Choroid plexus epithelial cell (primary cell): ENCODE results near the gene TLE7.

Experiments
- DNase-seq: peaks from one replicate; pipeline ENCODE4 v3.0.0-alpha.2; 2010; ENCODE audit warnings: low read depth
- H3K4me3 ChIP-seq: 2 replicates; pipeline ENCODE4 v1.5.1; 2011; ENCODE audit warnings: low read depth, mild to moderate bottlenecking, control low read depth, low read length, moderate library complexity
- TF ChIP-seq, protein P1 (sequence below): conservative IDR thresholded peaks from 2 replicates; pipeline ENCODE4 v1.5.1; 2011; ENCODE audit warnings: low read depth, mild to moderate bottlenecking, control low read depth, inconsistent platforms, low read length, moderate library complexity

Gene TLE7

DNA sequence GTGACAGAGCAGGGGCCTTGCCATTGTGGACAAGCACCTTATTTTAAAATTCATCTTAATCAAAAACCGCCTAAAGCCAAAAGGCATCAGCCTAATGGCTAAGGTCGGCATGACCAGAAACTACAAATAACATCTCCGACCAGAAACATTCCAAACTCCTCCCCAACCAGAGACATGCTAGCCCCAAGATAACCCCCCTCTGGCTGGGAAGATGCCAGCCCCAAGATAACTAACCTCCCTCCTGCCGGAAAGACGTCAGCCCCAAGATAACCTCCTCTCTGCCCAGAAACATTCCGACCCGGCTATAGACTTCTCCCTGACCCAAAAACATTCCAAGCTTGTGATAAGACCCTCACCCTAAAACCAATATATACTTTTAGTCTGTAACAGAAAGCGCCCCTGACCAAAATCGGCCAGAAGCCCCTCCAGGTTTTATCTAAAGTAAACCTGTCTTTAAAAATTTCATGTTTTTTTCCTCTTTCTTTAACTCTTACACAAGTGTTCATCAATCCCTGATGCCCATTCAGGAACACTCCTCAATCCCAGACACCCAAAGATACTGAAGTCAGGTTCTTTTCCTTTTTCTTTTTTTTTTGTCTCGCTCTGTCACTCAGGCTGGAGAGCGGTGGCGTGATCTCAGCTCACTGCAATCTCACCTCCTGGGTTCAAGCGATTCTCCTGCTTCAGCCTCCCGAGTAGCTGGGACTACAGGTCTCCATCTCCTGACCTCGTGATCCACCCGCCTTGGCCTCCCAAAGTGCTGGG is 32.7 kb downstream of the TLE7 start:
- no peak overlapping the region for H3K4me3 ChIP-seq
- TF ChIP-seq, protein P1, sequence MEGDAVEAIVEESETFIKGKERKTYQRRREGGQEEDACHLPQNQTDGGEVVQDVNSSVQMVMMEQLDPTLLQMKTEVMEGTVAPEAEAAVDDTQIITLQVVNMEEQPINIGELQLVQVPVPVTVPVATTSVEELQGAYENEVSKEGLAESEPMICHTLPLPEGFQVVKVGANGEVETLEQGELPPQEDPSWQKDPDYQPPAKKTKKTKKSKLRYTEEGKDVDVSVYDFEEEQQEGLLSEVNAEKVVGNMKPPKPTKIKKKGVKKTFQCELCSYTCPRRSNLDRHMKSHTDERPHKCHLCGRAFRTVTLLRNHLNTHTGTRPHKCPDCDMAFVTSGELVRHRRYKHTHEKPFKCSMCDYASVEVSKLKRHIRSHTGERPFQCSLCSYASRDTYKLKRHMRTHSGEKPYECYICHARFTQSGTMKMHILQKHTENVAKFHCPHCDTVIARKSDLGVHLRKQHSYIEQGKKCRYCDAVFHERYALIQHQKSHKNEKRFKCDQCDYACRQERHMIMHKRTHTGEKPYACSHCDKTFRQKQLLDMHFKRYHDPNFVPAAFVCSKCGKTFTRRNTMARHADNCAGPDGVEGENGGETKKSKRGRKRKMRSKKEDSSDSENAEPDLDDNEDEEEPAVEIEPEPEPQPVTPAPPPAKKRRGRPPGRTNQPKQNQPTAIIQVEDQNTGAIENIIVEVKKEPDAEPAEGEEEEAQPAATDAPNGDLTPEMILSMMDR, result no peak
- DNase-seq, result peak; percentile 11

DNA sequence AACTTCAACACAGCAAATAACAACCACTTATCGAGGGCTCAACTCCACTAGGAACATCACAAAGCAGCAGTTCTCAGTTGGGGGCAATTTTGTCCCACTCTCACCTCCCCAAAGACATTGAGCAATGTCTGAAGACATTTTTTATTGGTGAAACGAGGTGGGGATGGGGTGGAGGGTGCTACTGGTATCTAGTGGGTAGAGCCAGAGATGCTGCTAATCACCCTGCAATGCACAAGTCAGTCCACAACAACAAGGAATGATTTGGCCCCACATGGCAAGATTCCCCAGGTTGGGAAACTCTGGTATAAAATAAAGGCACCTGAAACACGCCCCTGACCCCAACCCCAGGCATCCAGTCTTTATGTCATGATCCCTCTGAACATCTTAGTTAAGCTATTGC is 33.3 kb downstream of the TLE7 start:
- no peak for DNase-seq
- no peak overlapping the region for H3K4me3 ChIP-seq
- TF ChIP-seq, protein P1, result no peak

DNA sequence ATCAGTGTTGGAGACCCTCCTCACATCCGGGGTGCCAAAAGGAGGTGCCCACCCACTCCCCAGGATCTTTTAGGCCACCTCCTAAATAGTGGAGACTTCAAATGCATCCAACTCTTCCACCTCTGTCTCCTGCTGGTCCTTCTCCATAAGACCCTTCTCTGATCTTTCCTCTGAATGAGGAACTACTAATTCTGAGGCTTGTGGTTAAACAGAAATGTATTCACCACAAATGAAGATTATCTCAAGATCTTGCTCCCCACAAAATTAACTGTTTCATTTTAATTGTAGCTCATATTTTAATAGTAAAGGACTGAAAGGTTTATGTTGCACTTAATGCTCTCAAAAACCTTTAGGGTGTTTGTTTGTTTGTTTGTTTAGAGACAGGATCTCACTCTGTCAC is 34.1 kb downstream of the TLE7 start:
- no peak overlapping the region for H3K4me3 ChIP-seq
- DNase-seq, result no peak
- TF ChIP-seq, protein P1, result no peak

DNA sequence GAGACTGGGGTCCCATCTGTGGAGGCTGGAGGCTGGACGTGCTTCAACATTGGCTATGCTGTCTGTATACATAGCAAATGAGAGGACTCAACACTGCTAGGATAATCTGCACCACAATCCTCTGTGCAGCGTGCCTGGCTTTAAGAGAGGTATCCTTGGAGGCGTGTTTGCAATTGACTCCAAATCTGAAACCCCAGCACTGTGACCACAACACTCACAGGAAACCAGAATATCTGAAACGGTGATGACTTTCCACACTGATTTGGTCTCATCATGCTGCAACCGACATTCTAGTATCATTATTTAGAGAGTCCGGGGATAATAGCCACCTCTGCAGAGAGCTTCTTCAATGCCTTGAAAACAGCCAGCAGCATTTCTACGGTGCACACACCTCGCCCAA is 35.1 kb downstream of the TLE7 start:
- TF ChIP-seq, protein P1, result no peak
- DNase-seq, result no peak
- no peak overlapping the region for H3K4me3 ChIP-seq

DNA sequence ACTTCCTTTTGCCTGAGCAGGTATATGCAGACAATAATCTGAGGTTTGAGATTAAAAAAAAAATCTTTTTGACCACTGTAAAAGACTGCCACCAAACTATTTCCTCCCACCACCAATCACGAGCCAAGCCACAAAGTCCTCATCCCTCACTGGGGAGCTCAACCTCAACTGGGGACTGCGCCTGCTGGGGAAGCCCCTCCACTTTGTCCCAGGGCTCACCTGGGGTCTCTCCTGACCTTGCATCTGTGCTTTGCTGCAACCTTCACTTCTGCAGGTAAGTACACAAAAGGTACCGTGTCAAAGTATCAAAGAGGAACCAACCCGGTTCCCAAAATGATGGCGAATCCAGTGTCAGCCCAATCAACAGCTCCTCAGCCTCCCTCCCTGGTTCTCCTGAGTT is 35.5 kb downstream of the TLE7 start:
- TF ChIP-seq, protein P1, result no peak
- H3K4me3 ChIP-seq, result no peak overlapping the region
- no peak for DNase-seq

DNA sequence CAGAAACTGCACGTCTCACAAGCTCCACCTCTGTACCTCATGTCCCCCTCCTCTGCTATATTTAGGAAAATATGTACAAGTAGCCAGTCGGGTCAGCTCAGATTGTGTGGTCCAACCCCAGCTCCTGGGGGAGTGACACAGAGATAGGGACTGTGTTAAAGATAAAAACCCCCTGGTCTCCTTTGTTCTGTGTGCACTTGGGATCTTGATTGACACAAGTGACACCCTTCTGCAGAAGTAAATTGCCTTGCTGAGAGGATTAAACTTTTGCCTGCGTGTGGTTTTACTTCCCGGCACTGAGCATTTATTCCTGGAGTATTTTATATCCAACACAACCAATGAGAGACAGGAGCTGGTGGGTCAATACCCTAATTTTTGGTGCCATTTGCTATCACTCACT is 37.5 kb downstream of the TLE7 start:
- no peak overlapping the region for H3K4me3 ChIP-seq
- TF ChIP-seq, protein P1, result no peak

DNA sequence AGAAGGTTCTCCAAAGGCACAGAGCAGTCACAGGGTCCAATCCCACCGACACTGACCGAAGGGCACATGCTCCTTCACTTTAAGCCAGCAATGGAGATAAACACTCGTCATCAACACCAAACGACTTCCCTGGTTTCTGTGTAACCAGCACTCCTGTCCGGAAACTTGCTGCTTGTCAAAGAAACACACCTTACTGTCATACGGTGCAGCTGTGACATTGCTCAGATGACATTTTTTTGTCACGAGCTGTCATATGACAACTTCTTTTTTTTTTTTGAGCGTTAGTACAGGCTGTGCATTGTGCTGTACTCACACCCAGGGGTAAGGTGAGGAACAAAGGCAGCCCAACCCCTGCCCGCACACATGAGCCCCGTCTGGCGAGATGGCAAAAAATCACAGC is 39.2 kb downstream of the TLE7 start:
- TF ChIP-seq, protein P1, result no peak
- no peak for DNase-seq
- no peak overlapping the region for H3K4me3 ChIP-seq

More for the DNA sequence above, 37.5 kb downstream of the TLE7 start:
- DNase-seq, result no peak
